Measurements from ENCODE around the gene GAPDHS.

- no peak for TF ChIP-seq EP300 (IDR thresholded peaks at IDR 0.05)
- TF ChIP-seq CTCF (IDR thresholded peaks at IDR 0.05): no peak
- no peak for TF ChIP-seq POLR2AphosphoS5 (IDR thresholded peaks at IDR 0.05)
- TF ChIP-seq POLR2A (IDR thresholded peaks at IDR 0.05): no peak
Observed at GRCh38 chr19:35501684-35502083, 31.6 kb upstream of the GAPDHS start.

All from gastroesophageal sphincter (tissue), 3 donors.